PC-9 (cell line): ENCODE measurements around the gene EXOC4. TPM values are rescaled to one million over a fixed set of nuclear protein-coding genes. Genes with fewer than 3 reads are reported as not detected.
"Not testable (repeated sequence)": the region's sequence is repeated elsewhere in the genome, so short reads cannot be mapped to it uniquely, and the experiment has no call there.

Source experiments
- BruUV-seq: library from RNA; stranded (reverse); fragments of 400-500 nt; replicated peaks from 2 replicates; lab custom pipeline; 2021; lab: Mats Ljungman, UMichigan
- CTCF ChIA-PET: fragments of 300-600 bp; sonication (Branson Sonifier 250); formaldehyde crosslinking; loops from one replicate; lab custom pipeline; 2022; ENCODE audit warnings: antibody characterized with exemption; lab: Charles Lee
- POLR2A ChIA-PET: fragments of 300-600 bp; sonication (Branson Sonifier 250); formaldehyde crosslinking; loops from one replicate; lab custom pipeline; 2022; ENCODE audit warnings: antibody characterized with exemption; ENCODE audit not compliant: unreplicated experiment; lab: Charles Lee
- DNase-seq, 2 experiments: peaks; one replicate each; pipeline versions ENCODE4 v3.0.0 to v3.0.0-alpha.2; 2015 to 2022; ENCODE audit warnings: mixed read lengths in 1 of 2
- H2AFZ ChIP-seq: fragments of 200-600 bp; sonication (generic); 2 replicates; pipeline ENCODE4 v1.8.1; 2017; ENCODE audit warnings: antibody characterized with exemption
- H3F3A ChIP-seq: fragments of 200-600 bp; sonication (generic); 2 replicates; pipeline ENCODE4 v1.8.1; 2017; ENCODE audit warnings: antibody characterized with exemption, mild to moderate bottlenecking, low read depth; ENCODE audit not compliant: insufficient read depth
- H3K27ac ChIP-seq: fragments of 200-600 bp; sonication (generic); 2 replicates; pipeline ENCODE4 v1.6.1; 2016; ENCODE audit warnings: mixed run types
- H3K27me3 ChIP-seq: fragments of 200-600 bp; sonication (generic); 2 replicates; pipeline ENCODE4 v1.6.1; 2016; ENCODE audit warnings: low read depth, mixed run types; ENCODE audit not compliant: insufficient read depth
- H3K36me3 ChIP-seq: fragments of 200-600 bp; sonication (generic); 2 replicates; pipeline ENCODE4 v1.6.1; 2016; ENCODE audit warnings: low read depth, mixed run types
- H3K4me1 ChIP-seq: fragments of 200-600 bp; sonication (generic); replicated peaks from 2 replicates; pipeline ENCODE4 v1.6.1; 2016; ENCODE audit warnings: mixed run types; ENCODE audit not compliant: insufficient read depth
- H3K4me2 ChIP-seq: fragments of 200-600 bp; sonication (generic); 2 replicates; pipeline ENCODE4 v1.6.1; 2017; ENCODE audit warnings: mixed run types
- H3K4me3 ChIP-seq: fragments of 200-600 bp; sonication (generic); 2 replicates; pipeline ENCODE4 v1.6.1; 2016; ENCODE audit warnings: mixed run types
- H3K79me2 ChIP-seq: fragments of 200-600 bp; sonication (generic); 2 replicates; pipeline ENCODE4 v1.6.1; 2017; ENCODE audit warnings: low read depth, mixed run types
- H3K9me2 ChIP-seq: fragments of 200-600 bp; sonication (generic); 2 replicates; pipeline ENCODE4 v1.8.1; 2017; ENCODE audit warnings: mild to moderate bottlenecking; ENCODE audit not compliant: insufficient read depth
- H3K9me3 ChIP-seq: fragments of 200-600 bp; sonication (generic); 2 replicates; pipeline ENCODE4 v1.8.1; 2016; ENCODE audit warnings: low read depth; ENCODE audit not compliant: insufficient read depth
- H4K20me1 ChIP-seq: fragments of 200-600 bp; sonication (generic); 2 replicates; pipeline ENCODE4 v1.8.1; 2017; ENCODE audit not compliant: insufficient read depth
- CTCF ChIP-seq: fragments of 200-600 bp; sonication (generic); conservative IDR thresholded peaks from 2 replicates; pipeline ENCODE4 v1.6.1; 2017; ENCODE audit warnings: mixed run types, antibody characterized with exemption, mild to moderate bottlenecking, moderate library complexity
- EZH2 ChIP-seq: fragments of 200-600 bp; sonication (generic); IDR thresholded peaks from 2 replicates; pipeline ENCODE4 v1.8.0; 2017; ENCODE audit warnings: antibody characterized with exemption, low read depth
- intact Hi-C: fragments of 100-400 bp; cut with micrococcal nuclease; formaldehyde crosslinking; loops from one replicate; pipeline ENCODE4 v1.10.0; 2022; ENCODE audit not compliant: unreplicated experiment
- total RNA-seq: library from RNA; stranded (reverse); gene quantifications from 2 replicates; pipeline ENCODE4 v1.2.3, GENCODE V29; 2021

The EXOC4 gene
- total RNA-seq, 1 experiment from 2014 or later, result 101 TPM

GRCh38 chr7:133328021-133328420 is 75.1 kb downstream of the EXOC4 start:
- H3K27me3 ChIP-seq, BruUV-seq, POLR2A ChIA-PET, H3K36me3 ChIP-seq, H3K4me2 ChIP-seq, H3K9me2 ChIP-seq, CTCF ChIA-PET, H4K20me1 ChIP-seq, H3K4me3 ChIP-seq, DNase-seq, intact Hi-C loops, H3K4me1 ChIP-seq, H2AFZ ChIP-seq, H3F3A ChIP-seq, H3K79me2 ChIP-seq, H3K9me3 ChIP-seq, H3K27ac ChIP-seq: not testable (repeated sequence)

DNA sequence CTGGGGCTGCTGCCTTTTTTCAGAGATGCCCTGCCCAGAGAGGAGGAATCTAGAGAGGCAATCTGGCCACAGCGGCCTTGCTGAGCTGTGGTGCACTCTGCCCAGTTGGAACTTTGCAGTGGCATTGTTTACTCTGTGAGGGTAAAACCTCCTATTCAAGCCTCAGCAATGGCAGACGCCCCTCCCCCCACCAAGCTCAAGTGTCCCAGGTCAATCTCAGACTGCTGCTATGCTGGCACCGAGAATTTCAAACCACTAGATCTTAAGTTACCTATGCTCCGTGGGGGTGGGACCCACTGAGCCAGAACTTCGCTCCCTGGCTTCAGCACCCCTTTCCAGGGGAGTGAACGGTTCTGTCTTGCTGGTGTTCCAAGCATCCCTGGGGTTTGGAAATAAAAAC is 77.2 kb downstream of the EXOC4 start:
- TF ChIP-seq CTCF, result no peak
- no peak for TF ChIP-seq EZH2
- H3K4me3 ChIP-seq, result no peak overlapping the region
- H3K4me1 ChIP-seq, result no peaks in the 10 kb centered on the region
- H4K20me1 ChIP-seq, result no peaks in the 10 kb centered on the region
- no peak overlapping the region for H2AFZ ChIP-seq
- no peaks in the 10 kb centered on the region for H3K9me3 ChIP-seq
- no peaks in the 10 kb centered on the region for H3K27me3 ChIP-seq
- intact Hi-C loops, result no loop called here
- H3K4me2 ChIP-seq, result no peak overlapping the region
- H3K9me2 ChIP-seq, result no peaks in the 10 kb centered on the region
- ChIA-PET CTCF (no interaction called here), POLR2A (no interaction called here)
- no peaks in the 10 kb centered on the region for H3K79me2 ChIP-seq
- no peaks in the 10 kb centered on the region for H3F3A ChIP-seq
- BruUV-seq, result no TSS peak
- H3K27ac ChIP-seq, result no peak overlapping the region
- no peak for DNase-seq
- no peaks in the 10 kb centered on the region for H3K36me3 ChIP-seq

DNA sequence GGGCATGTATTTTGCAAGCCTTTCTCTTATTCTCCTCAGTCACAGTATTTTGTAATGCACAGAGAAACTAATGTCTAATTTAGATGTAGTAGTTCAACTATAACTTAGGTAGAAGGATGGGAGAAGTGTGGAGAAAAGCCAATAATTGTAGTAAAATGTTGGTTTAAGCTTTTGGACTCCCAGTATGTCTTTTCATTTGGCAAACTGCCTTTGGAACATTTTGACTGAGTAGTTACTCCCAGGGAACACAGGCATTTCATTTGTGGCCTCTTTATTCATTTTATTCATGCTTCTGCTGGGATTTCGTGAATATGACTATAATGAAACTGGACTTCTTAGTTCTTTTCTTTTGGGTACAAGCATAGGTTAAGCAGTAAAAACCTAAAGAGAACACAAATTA is 79.0 kb downstream of the EXOC4 start:
- H3K4me3 ChIP-seq, result no peak overlapping the region
- no peaks in the 10 kb centered on the region for H4K20me1 ChIP-seq
- intact Hi-C loops, result no loop called here
- ChIA-PET CTCF (no interaction called here), POLR2A (no interaction called here)
- H3K79me2 ChIP-seq, result no peaks in the 10 kb centered on the region
- no peak overlapping the region for H2AFZ ChIP-seq
- no peaks in the 10 kb centered on the region for H3K9me3 ChIP-seq
- TF ChIP-seq EZH2, result no peak
- no peak for TF ChIP-seq CTCF
- no peaks in the 10 kb centered on the region for H3K36me3 ChIP-seq
- H3K9me2 ChIP-seq, result no peaks in the 10 kb centered on the region
- DNase-seq, result no peak
- H3K27me3 ChIP-seq, result no peaks in the 10 kb centered on the region
- no peak overlapping the region for H3K27ac ChIP-seq
- no peak overlapping the region for H3K4me2 ChIP-seq
- no TSS peak for BruUV-seq
- no peaks in the 10 kb centered on the region for H3K4me1 ChIP-seq
- H3F3A ChIP-seq, result no peaks in the 10 kb centered on the region

DNA sequence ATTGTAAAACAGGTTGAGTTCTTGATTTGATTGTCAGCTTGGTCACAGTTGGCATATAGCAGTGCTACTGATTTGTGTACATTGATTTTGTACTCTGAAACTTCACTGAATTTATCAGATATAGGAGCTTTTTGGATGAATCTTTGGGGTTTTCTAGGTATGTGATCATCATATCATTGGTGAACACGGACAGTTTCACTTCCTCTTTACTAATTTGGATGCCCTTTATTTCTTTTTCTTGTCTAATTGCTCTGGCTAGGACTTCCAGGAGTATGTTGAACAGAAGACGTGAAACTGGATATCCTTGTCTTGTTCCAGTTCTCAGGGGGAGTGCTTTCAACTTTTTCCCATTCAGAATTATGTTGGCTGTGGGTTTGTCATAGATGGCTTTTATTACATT is 86.9 kb downstream of the EXOC4 start:
- TF ChIP-seq CTCF (no peak), EZH2 (no peak)
- Histone ChIP-seq H2AFZ (no peak overlapping the region), H3K4me2 (no peak overlapping the region), H3K79me2 (0 out of 2 replicates have a peak, but pooled peaks cover 5% of the 10 kb centered on the region), H3K9me3 (peaks cover 11% of the 10 kb centered on the region; the same call in 1 of the 2 replicates), H3K36me3 (0 out of 2 replicates have a peak, but pooled peaks cover 3% of the 10 kb centered on the region), H3K9me2 (no peaks in the 10 kb centered on the region), H3K4me1 (no peaks in the 10 kb centered on the region), H3F3A (0 out of 2 replicates have a peak, but pooled peaks cover 3% of the 10 kb centered on the region), H3K27me3 (no peaks in the 10 kb centered on the region), H3K27ac (no peak overlapping the region), H3K4me3 (no peak overlapping the region), H4K20me1 (no peaks in the 10 kb centered on the region)
- DNase-seq, result no peak
- POLR2A ChIA-PET, result no interaction called here
- intact Hi-C loops, result loop anchor here (5.0 kb wide), 1 partner anchor 757 kb away; no protein-coding TSS in a partner anchor
- CTCF ChIA-PET, result no interaction called here
- BruUV-seq, result no TSS peak
